Measurements from ENCODE around the gene TTC33. TPM values are rescaled to one million over a fixed set of nuclear protein-coding genes. Genes with fewer than 3 reads are reported as not detected.
A peak's percentile ranks its signal among the peaks of the same experiment; 100 is the strongest.
"Not testable (repeated sequence)": the region's sequence is repeated elsewhere in the genome, so short reads cannot be mapped to it uniquely, and the experiment has no call there.

The TTC33 gene
- total RNA-seq, 4 donors from 2014 or later: 11.3 to 19.0 (median 14.9) TPM

DNA sequence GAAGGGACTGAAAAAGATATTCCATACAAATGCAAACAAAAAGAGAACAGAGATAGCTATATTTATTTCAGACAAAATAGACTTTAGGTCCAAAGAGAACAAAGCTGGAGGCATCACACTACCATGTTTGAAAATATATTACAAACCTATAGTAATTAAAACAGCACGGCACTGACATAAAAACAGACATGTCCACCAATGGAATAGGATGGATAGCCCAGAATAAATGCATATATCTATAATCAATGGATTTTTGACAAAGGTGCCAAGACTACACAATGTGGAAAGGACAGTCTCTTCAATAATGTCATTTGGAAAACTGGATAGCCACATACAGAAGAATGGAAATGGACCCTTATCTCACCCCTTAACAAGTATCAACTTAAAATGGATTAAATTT is 32.2 kb upstream of the TTC33 start:
- no peak for TF ChIP-seq CTCF (IDR thresholded peaks at IDR 0.05)
- TF ChIP-seq POLR2A (IDR thresholded peaks at IDR 0.05): no peak
- H3K27me3 ChIP-seq: no peaks in the 10 kb centered on the region
- DNase-seq: no peak
- no peaks in the 10 kb centered on the region for H3K36me3 ChIP-seq
- peaks cover 0 to 27% (median 3%) of the 10 kb centered on the region in 4 donors for H3K4me1 ChIP-seq
- H3K27ac ChIP-seq: no peak overlapping the region
- H3K4me3 ChIP-seq: no peak overlapping the region
- no peaks in the 10 kb centered on the region for H3K9me3 ChIP-seq

GRCh38 chr5:40786664-40787063 is 30.9 kb upstream of the TTC33 start:
- H3K36me3 ChIP-seq, H3K27me3 ChIP-seq, H3K9me3 ChIP-seq, H3K27ac ChIP-seq, H3K4me3 ChIP-seq, DNase-seq: not testable (repeated sequence)
- H3K4me1 ChIP-seq: peaks cover 0 to 28% (median 2%) of the 10 kb centered on the region in 4 donors

DNA sequence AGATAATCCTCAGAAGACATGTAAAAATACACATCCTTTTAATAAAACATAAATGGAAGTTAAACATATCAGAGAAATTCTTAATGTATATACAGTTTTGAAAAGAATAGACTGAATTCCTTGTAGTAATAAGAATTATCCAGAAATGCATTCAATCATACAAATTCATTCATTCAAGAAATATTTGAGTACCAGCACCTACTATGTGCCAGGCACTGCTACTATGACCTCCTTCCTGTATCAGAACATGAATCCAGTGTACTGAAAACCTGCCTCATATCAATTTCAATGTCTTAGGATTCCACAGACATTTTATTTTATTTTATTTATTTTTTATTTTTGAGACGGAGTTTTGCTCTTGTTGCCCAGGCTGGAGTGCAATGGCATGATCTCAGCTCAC is 29.2 kb upstream of the TTC33 start:
- Histone ChIP-seq H3K27ac (peak overlapping the region in 2 of 4 donors; percentile 1 to 75), H3K36me3 (no peaks in the 10 kb centered on the region), H3K9me3 (no peaks in the 10 kb centered on the region), H3K27me3 (no peaks in the 10 kb centered on the region), H3K4me1 (peaks cover 0 to 28% (median 0%) of the 10 kb centered on the region in 4 donors), H3K4me3 (no peak overlapping the region)
- no peak for DNase-seq
- TF ChIP-seq CTCF (IDR thresholded peaks at IDR 0.05) (no peak), POLR2A (IDR thresholded peaks at IDR 0.05) (no peak)

DNA sequence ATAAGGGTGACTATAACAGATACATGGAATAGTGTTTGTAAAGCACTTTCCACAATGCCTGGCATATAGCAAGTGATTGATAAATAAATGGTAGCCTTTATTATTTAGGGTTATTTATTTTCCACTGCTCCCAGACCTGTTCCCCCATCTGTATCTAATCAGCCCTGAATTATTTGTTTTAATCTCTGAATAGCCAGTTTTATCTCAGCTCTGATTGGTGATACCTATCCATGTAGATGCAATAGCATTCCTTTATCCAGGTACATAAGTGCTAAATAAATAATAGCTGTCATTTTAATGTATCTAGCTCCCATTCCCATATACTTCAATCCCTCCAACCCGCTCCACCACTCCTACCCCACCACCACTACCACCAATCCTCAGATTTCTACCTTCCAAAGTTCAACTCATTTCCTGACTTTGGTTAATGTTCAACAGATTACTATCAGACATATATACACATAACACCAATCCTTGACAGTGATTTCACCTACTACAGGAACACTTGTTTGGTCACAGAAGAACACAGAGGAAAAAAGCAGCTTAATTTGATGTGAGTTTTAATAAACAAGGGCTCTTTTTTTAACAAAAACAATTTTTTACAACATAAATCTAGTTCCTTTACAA is 28.4 kb upstream of the TTC33 start:
- Histone ChIP-seq H3K36me3 (no peaks in the 10 kb centered on the region), H3K27me3 (no peaks in the 10 kb centered on the region), H3K9me3 (no peaks in the 10 kb centered on the region), H3K27ac (peak overlapping the region in 2 of 4 donors; percentile 6 to 75), H3K4me3 (peak overlapping the region in 1 of 4 donors; percentile 15), H3K4me1 (peaks cover 0 to 28% (median 0%) of the 10 kb centered on the region in 4 donors)
- no peak for TF ChIP-seq CTCF (IDR thresholded peaks at IDR 0.05)
- TF ChIP-seq POLR2A (IDR thresholded peaks at IDR 0.05): peak in 1 of 2 donors; percentile 50
- DNase-seq: no peak

DNA sequence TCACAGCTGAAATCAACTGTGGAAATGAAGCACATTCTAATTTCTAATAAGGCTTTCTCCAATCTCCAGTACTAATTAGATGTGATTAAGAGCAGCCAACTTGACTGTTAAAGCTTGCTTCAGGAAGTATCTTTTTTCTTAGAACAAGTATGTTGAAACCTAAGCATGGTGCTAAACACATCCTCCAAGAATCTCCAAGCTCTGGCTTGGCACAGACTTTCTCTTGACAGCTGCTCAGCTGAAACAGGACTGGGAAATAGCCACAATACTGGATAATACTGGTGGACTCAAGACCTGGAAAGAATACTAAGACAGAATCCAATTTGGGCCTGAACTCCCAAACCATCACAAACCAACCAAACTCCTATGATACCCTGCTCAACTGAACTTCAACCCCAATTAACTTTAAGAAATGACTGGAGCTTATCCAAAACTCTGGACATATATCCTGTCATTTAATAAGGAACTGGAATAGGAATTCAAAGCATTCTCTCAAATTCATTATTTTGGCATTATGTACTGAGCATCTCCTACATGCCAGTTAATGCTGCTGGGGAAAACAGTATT is 26.2 kb upstream of the TTC33 start:
- Histone ChIP-seq H3K36me3 (peaks cover 0 to 7% (median 0%) of the 10 kb centered on the region in 3 donors), H3K4me3 (no peak overlapping the region), H3K27me3 (no peaks in the 10 kb centered on the region), H3K27ac (no peak overlapping the region), H3K9me3 (no peaks in the 10 kb centered on the region), H3K4me1 (peaks cover 0 to 28% (median 0%) of the 10 kb centered on the region in 4 donors)
- TF ChIP-seq CTCF (IDR thresholded peaks at IDR 0.05): no peak
- no peak for TF ChIP-seq POLR2A (IDR thresholded peaks at IDR 0.05)
- no peak for DNase-seq

GRCh38 chr5:40780858-40781257 is 25.1 kb upstream of the TTC33 start:
- peaks cover 0 to 38% (median 0%) of the 10 kb centered on the region in 4 donors for H3K4me1 ChIP-seq
- no peaks in the 10 kb centered on the region for H3K27me3 ChIP-seq
- H3K36me3 ChIP-seq: peaks cover 0 to 18% (median 0%) of the 10 kb centered on the region in 3 donors
- no peak for DNase-seq
- H3K9me3 ChIP-seq: no peaks in the 10 kb centered on the region
- TF ChIP-seq CTCF (IDR thresholded peaks at IDR 0.05): no peak
- no peak for TF ChIP-seq POLR2A (IDR thresholded peaks at IDR 0.05)
- H3K27ac ChIP-seq: no peak overlapping the region
- H3K4me3 ChIP-seq: no peak overlapping the region

All from Peyer's patch (tissue), 4 donors.